GM12872 (cell line): ENCODE measurements around the gene RHBG.

Experiments used
- TF ChIP-seq, protein P1 (sequence below): IDR thresholded peaks from 3 replicates; pipeline ENCODE4 v1.5.1; 2011; ENCODE audit warnings: low read depth, mild to moderate bottlenecking, low read length, moderate library complexity; ENCODE audit not compliant: insufficient read depth

Gene RHBG

DNA sequence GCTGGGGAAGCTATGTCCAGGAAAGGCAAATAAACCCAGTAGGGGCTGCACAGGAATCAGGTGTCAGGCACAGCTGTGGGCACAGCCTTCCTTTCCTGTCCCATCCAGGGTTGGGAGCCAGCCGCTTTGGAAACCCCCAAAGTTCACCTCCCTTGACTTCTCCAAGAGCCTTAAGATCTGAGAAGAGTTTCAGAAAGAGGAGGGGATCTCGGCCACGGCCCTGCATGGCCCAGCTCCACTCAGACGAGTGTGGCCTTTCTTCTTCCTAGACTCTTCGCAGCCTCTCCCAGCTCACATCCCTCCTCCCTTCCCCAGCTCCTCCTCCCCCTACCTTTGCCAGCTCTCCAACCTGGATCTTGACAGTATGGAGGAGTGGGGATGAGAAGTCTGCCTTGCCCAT lies 36.7 kb downstream of the RHBG start:
- TF ChIP-seq, protein P1, sequence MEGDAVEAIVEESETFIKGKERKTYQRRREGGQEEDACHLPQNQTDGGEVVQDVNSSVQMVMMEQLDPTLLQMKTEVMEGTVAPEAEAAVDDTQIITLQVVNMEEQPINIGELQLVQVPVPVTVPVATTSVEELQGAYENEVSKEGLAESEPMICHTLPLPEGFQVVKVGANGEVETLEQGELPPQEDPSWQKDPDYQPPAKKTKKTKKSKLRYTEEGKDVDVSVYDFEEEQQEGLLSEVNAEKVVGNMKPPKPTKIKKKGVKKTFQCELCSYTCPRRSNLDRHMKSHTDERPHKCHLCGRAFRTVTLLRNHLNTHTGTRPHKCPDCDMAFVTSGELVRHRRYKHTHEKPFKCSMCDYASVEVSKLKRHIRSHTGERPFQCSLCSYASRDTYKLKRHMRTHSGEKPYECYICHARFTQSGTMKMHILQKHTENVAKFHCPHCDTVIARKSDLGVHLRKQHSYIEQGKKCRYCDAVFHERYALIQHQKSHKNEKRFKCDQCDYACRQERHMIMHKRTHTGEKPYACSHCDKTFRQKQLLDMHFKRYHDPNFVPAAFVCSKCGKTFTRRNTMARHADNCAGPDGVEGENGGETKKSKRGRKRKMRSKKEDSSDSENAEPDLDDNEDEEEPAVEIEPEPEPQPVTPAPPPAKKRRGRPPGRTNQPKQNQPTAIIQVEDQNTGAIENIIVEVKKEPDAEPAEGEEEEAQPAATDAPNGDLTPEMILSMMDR = no peak

DNA sequence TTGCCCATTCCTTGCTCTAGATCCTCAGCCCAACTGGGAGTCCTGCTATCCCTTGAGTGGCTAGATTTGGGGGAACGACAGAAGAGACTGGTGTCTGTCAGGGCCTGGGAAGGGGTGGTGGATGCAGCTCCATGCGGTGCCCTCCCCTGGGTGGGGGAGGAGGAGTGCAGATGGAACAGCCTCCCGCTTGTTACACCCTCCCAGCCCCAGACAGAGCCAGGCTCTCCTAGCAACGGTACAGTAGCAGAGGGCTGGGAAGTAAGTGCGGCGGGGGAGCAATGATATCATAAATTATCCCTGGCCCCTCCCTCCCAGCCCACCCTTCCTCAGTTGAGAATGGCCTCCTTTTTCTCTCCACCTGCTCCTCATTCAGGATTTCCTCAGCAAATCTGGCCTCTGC lies 37.2 kb downstream of the RHBG start:
- TF ChIP-seq, protein P1 = no peak

DNA sequence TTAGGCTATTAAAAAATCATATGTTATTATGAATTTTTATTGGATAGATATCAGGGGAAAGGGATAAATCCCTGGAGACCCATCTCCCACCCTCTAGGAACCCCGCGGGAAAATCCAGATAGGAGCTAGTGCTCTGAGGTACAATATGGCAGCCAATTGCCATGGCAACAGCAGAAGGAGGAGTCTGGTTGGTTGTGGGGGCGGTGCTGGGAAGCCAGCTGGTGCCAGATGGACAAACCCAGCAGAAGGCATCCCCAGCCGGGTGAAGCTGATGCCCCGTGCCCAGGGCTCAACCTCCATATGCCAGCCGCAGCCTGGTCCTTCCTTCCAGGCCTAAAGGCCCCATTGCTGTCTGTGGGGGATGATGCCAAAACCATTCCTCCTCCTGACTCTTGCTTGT lies 38.3 kb downstream of the RHBG start:
- TF ChIP-seq, protein P1 = no peak

DNA sequence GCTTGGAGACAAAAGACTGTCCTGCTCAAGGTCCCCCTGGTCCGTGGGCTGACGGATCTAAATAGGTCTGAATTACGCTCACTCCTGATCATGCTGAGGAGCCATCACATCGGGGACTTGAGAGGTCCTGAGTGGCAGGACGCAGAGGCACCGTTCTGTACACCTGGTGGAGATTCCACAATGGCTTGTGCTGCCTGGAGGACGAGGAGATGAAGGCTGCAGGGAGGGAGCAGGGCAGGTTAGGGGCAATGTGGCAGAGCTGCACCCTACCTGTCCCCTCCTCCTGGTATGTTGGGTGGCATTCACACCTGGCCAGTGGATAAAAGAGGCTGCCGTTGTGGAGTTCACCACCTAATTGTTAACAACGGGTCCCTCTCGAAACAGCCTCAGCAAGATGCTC lies 38.7 kb downstream of the RHBG start:
- TF ChIP-seq, protein P1 = no peak

DNA sequence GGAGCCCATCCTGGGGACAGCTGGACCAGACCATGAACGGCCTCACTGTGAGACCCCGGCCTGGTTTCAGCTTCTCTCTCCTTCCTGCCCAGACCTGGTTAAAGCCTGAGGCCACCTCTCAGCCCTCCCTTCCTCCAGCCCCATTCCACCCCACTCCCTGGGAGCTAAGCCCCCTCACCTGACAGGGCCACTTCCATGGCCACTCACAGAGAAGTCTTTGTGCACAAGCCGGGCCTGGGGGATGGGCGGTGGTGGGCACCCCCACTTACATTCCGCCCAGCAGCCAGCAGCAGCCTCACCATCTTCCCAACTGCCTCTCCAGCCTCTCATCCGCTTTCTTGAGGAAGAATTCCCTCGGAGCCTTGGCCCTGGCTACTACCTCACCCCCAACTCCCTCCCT lies 40.4 kb downstream of the RHBG start:
- TF ChIP-seq, protein P1 = no peak

DNA sequence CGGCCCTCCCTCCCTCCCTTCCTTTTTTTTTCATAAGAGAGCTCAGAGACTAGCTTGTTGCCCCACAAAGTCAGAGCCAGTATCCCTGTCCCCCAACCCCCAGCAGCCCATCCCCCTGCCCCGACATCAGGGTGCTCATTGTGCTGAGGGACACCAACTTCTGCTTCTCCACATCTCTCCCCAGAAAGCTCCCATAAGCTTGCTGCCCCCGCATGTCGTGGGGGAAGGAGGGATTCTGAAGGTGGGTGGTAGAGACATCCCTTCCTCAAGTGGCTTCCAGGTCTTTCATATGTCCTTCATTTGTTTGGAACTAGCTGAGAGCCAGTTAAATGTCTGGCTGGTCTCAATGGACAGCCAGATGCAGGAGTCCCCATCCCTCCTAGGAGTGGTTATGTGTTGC lies 41.2 kb downstream of the RHBG start:
- TF ChIP-seq, protein P1 = no peak

DNA sequence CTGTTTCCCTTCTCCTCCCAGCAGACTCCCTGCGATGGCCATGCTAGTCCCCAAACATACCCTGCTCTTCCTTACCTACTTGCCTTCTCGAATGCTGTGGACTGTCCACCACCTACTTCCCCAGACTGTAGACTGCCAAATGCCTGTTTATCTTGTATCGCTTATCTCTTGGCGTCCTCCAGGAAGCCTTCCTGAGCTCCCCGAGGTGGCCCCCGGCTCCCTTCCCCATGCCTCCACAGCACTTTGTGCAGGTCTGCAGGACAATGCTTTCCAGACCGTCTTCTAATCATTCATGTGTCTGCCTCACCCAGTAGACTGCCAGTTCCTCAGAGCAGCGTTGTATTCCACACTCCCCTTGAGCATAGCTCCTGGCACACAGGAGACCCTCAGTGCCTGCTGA lies 41.7 kb downstream of the RHBG start:
- TF ChIP-seq, protein P1 = no peak

DNA sequence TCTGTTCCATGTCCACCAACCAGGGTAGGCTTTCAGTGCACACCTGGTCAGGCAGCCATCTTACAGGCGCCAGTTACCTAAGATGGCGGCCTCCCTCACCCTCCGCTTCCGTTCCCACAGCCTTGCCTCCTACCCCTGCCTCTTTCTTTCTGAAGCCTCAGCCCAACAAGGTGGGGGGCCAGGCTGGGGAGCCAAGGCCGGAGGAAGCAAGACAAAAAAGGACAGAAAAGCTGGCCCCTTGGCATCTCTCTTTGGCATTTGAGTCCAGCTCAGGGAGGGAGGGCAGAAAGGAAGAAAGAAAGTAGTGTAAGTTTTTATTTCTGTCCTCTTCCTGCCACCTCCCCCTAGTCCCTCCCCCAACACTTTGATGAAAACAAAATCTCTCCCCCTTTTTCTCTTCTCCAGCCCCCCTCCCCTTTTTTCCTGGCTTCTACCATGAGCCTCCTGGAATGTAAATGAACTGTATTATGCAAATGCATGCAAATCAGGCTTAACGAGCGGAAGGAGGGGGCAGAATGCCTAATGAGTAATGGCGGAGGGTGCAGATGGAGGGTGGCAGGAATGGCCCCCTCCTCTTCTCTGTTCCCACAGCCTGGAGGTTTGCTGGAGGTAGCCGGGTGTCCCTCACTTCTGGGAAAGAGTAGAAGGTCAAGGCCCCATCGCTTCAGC lies 43.8 kb downstream of the RHBG start:
- TF ChIP-seq, protein P1 = no peak
